Testis (tissue), 2 donors: ENCODE results near the gene SLC47A2.

ENCODE experiments used
- POLR2A ChIP-seq: fragments of 450-650 bp; IDR thresholded peaks from one replicate; pipeline ENCODE4 v1.6.1; 2017; ENCODE audit warnings: antibody characterized with exemption, mild to moderate bottlenecking, moderate library complexity
- TF ChIP-seq, protein P1 (sequence below), 3 experiments: fragments of 450-650 bp in 2 of 3; fragments of 200-600 bp in 1 of 3; sonication (generic) in 1 of 3; IDR thresholded peaks; one replicate each; pipeline ENCODE4 v1.5.1; 2016 to 2019; ENCODE audit warnings: antibody characterized with exemption in 3 of 3, mild to moderate bottlenecking in 2 of 3, moderate library complexity in 1 of 3

DNA sequence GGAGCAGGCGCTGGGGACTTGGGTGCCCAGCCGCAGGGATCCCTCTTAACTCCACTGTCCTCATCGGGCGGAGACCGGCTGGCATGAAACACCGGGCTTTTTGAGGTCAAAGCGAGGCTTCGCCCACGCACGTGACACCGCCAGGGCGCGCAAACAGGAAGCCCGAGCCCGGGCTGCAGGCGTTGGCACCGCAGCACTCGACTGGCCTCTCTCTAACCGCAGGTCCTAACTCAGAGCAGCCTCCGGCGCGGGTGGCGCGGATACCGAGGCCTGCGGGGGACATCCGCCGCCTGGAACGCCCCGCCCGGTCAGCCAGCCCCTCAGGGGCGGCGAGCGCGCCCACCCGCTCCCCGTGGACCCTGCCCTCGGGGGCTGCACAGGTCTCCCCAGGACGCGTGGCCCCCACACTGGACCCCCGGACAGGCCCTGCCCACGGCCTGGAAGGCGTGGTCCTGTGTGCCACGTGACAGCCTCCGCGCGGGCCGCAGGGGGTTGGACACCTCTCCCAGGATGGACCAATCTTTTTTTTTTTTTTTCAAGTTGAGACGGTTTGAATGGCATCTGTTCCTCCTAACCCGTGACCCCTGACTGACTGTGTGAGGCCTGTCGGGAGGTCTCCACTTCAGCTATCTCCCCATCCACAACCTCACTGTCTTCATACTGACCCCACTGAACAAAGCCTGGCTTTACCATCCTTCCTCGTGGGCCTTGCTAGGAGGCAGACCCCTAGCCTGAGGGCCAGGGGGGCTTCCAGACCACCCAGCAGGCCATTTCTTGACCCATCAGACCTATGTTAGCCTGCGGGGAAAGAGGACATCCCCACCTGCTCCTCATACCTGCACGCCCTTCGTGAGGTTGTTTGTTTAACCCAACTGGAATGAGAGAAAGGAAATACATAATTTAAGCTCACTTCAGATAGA is 8.4 kb upstream of the SLC47A2 start:
- TF ChIP-seq, protein P1, sequence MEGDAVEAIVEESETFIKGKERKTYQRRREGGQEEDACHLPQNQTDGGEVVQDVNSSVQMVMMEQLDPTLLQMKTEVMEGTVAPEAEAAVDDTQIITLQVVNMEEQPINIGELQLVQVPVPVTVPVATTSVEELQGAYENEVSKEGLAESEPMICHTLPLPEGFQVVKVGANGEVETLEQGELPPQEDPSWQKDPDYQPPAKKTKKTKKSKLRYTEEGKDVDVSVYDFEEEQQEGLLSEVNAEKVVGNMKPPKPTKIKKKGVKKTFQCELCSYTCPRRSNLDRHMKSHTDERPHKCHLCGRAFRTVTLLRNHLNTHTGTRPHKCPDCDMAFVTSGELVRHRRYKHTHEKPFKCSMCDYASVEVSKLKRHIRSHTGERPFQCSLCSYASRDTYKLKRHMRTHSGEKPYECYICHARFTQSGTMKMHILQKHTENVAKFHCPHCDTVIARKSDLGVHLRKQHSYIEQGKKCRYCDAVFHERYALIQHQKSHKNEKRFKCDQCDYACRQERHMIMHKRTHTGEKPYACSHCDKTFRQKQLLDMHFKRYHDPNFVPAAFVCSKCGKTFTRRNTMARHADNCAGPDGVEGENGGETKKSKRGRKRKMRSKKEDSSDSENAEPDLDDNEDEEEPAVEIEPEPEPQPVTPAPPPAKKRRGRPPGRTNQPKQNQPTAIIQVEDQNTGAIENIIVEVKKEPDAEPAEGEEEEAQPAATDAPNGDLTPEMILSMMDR (IDR thresholded peaks at IDR 0.05): no peak
- no peak for TF ChIP-seq POLR2A
